Endothelial cell (in vitro differentiated cells): ENCODE data around the gene CPOX. TPM values are rescaled to one million over a fixed set of nuclear protein-coding genes. Genes with fewer than 3 reads are reported as not detected.

Experiments used
- DNase-seq: peaks from one replicate; pipeline ENCODE4 v3.0.0; 2021; ENCODE audit warnings: low spot score
- H3K27ac Mint-ChIP-seq: one replicate; pipeline ENCODE4 v1.8.0; 2021; ENCODE audit warnings: mixed read lengths, inconsistent platforms; ENCODE audit not compliant: unreplicated experiment
- H3K27me3 Mint-ChIP-seq: one replicate; pipeline ENCODE4 v1.8.0; 2021; ENCODE audit warnings: mild to moderate bottlenecking, moderate library complexity, mixed read lengths, inconsistent platforms; ENCODE audit not compliant: unreplicated experiment
- H3K36me3 Mint-ChIP-seq: one replicate; pipeline ENCODE4 v1.8.0; 2021; ENCODE audit warnings: mild to moderate bottlenecking, low read depth, mixed read lengths, inconsistent platforms; ENCODE audit not compliant: unreplicated experiment
- H3K4me1 Mint-ChIP-seq: one replicate; pipeline ENCODE4 v1.8.0; 2021; ENCODE audit warnings: mild to moderate bottlenecking, mixed read lengths, inconsistent platforms; ENCODE audit not compliant: unreplicated experiment
- H3K4me3 Mint-ChIP-seq: one replicate; pipeline ENCODE4 v1.8.0; 2021; ENCODE audit warnings: mild to moderate bottlenecking, mixed read lengths, inconsistent platforms; ENCODE audit not compliant: unreplicated experiment
- H3K9me3 Mint-ChIP-seq: one replicate; pipeline ENCODE4 v1.8.0; 2021; ENCODE audit warnings: mixed read lengths, inconsistent platforms; ENCODE audit not compliant: unreplicated experiment
- CTCF ChIP-seq: fragments of 200-600 bp; sonication (generic); IDR thresholded peaks from one replicate; pipeline ENCODE4 v1.5.0; 2021; ENCODE audit warnings: antibody characterized with exemption; ENCODE audit not compliant: unreplicated experiment
- total RNA-seq: library from RNA; stranded (reverse); fragmentation: NEBNext Ultra II Directional; extraction: Animal tissue kit (Norgen Biotek cat#: 25700); gene quantifications from one replicate; pipeline ENCODE4 v1.2.1, GENCODE V29; 2021; ENCODE audit not compliant: unreplicated experiment

The CPOX gene
- total RNA-seq, 1 donor from 2014 or later = 21.5 TPM

- H3K9me3 Mint-ChIP-seq = no peaks in the 10 kb centered on the region
These were observed 35.9 kb downstream of the CPOX start for GRCh38 chr3:98557324-98558010.

DNA sequence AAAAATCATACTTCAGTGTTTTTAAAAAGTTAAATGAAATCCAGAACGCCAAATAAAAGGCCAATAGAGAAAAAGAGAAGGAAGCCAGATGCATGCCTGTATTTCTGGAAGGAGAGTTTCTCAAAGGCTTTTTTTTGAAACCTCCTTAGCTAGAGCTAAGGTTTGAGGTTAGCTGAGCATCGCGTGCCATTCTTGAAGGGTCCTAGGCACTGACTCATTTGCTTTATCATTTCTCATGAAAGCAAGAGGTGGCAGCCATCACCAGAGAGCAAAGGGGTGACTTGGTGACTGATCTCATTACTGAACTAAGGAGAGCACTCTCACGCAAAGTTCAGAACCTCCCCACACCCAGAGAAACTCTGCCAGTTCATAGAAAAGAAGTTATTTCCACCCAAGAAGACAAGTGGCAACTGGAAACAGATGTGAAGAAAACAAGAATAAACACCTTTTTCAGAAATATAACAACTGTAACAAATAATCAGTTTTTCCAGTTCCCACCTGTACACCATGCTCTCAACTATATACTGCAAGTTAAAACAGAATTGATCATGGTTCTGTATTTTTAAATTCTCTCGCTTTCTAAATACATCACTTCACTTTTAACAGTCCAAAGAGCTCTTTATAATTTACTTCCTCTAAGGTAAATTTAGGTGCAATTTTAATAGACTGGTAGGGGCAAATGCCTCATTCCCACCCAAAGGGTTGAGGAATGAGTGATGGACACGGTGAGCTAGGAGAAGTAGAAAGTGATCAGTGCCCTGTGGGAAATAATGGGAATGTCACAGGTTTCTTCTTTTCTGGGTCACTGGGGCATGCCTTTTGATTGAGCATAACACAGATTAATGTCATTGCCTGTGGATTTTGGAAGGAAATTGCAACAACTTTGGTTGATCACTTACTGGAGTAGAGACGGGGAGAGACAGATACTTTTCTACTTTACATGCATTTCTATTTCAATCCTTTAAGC is 37.0 kb downstream of the CPOX start:
- H3K27me3 Mint-ChIP-seq = peaks cover 5% of the 10 kb centered on the region
- H3K4me1 Mint-ChIP-seq = peaks cover 14% of the 10 kb centered on the region
- H3K27ac Mint-ChIP-seq = no peak overlapping the region
- no peaks in the 10 kb centered on the region for H3K9me3 Mint-ChIP-seq
- no peaks in the 10 kb centered on the region for H3K36me3 Mint-ChIP-seq
- no peak overlapping the region for H3K4me3 Mint-ChIP-seq
- no peak for DNase-seq
- no peak for TF ChIP-seq CTCF

More at GRCh38 chr3:98557324-98558010, 35.9 kb downstream of the CPOX start:
- Mint-ChIP-seq H3K4me1 (peaks cover 14% of the 10 kb centered on the region), H3K4me3 (no peak overlapping the region), H3K36me3 (no peaks in the 10 kb centered on the region), H3K27ac (no peak overlapping the region), H3K27me3 (peaks cover 4% of the 10 kb centered on the region)
- TF ChIP-seq CTCF = no peak
- no peak for DNase-seq

DNA sequence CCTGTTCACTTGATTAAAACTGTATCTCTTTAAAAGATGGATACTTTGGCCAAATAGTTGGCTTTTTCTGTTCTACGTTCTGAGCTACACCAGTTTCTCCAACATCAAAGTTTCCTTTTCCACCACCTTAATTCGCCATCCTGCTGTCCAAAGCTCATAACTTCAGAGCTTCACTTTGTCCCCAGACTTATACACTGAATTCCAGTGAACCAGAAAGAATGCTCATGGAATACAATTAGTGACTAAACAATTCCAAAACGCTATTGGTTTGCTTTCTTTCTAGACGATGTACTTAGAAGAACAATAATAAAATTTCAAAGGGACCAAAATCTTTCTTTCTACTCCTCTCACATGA is 38.4 kb downstream of the CPOX start:
- Mint-ChIP-seq H3K9me3 (no peaks in the 10 kb centered on the region), H3K36me3 (no peaks in the 10 kb centered on the region), H3K4me3 (no peak overlapping the region), H3K27me3 (peaks cover 5% of the 10 kb centered on the region), H3K4me1 (peaks cover 14% of the 10 kb centered on the region), H3K27ac (no peak overlapping the region)
- TF ChIP-seq CTCF = no peak
- DNase-seq = no peak

DNA sequence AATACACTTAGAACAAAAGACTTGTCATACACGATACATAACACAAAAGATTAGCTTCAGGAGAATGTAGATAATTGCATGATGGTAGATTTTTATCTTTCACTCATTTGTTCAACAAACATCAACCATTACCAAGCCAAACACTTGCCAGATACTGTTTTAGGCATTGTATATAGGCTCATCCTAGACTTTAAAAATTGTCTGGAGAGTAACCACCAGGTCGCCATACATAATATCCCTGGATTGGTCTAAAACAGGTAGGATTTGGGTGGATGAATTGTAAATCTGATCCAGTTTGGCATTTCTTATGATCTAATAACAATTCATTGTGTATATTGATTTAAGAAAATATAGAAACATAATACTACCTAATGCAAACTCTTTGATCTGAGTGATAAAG is 38.8 kb downstream of the CPOX start:
- Mint-ChIP-seq H3K4me3 (no peak overlapping the region), H3K27ac (no peak overlapping the region), H3K27me3 (peaks cover 5% of the 10 kb centered on the region), H3K9me3 (no peaks in the 10 kb centered on the region), H3K36me3 (no peaks in the 10 kb centered on the region), H3K4me1 (peaks cover 14% of the 10 kb centered on the region)
- no peak for TF ChIP-seq CTCF
- DNase-seq = no peak

DNA sequence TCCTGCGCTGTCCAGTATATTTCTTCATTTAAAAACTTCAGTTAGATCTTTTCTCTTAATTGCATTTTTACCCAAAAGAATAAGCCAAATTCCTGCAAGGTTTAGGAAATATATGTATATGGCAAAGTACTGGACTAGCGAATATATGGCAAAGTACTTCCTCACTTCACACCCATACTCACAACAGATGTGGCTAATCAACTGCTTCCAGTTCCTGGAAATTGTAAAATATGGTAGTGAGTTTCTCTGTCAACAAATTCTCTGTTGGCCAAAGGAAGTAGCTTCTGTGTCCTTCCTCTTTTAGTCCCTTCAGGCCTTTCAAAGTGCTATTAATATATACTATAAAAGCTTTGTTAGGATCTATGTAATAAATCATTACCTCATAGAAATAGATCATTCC is 39.7 kb downstream of the CPOX start:
- no peak for TF ChIP-seq CTCF
- no peaks in the 10 kb centered on the region for H3K36me3 Mint-ChIP-seq
- peaks cover 14% of the 10 kb centered on the region for H3K4me1 Mint-ChIP-seq
- no peaks in the 10 kb centered on the region for H3K9me3 Mint-ChIP-seq
- no peak for DNase-seq
- peaks cover 5% of the 10 kb centered on the region for H3K27me3 Mint-ChIP-seq
- no peak overlapping the region for H3K27ac Mint-ChIP-seq
- no peak overlapping the region for H3K4me3 Mint-ChIP-seq
